ENCODE results near the gene CHST15. TPM values are rescaled to one million over a fixed set of nuclear protein-coding genes. Genes with fewer than 3 reads are reported as not detected.
A peak's percentile ranks its signal among the peaks of the same experiment; 100 is the strongest.

CHST15 gene
- total and polyA plus RNA-seq, 2 of the 8 experiments (the other 6 are each of a cell fraction or from before 2014, with no cell fraction given), result 8.8 to 9.1 TPM

DNA sequence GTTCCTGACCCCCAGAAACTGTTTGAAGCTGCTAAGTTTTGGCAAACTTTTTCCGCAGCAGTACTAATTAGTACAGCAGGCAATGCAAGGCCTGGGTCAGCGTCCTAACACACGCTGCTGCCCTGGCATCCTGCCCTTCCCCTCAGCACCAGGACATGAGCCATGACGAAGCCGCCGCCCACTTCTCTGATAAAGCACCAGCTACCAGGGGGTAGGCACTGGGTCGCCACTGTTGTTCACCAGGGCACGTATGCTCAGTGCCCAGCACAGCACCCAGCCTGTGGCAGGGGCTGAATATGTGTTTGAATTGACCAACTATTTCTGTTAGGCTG lies 59.5 kb downstream of the CHST15 start:
- CTCF ChIA-PET (ENCODE audit: partially characterized antibody), result interaction anchor here (0.8 to 1.7 kb wide), 3 partner anchors 18 to 184 kb away, joined by 3 to 5 read pairs (median 4); no protein-coding TSS in a partner anchor
- no peaks in the 10 kb centered on the region for H3K23me2 ChIP-seq (ENCODE audit: low read depth, low read length)
- H3K14ac ChIP-seq (ENCODE audit: insufficient read length), result no peak overlapping the region
- H3K23ac ChIP-seq (ENCODE audit: insufficient read length), result no peak overlapping the region
- H3K9me3 ChIP-seq (ENCODE audit: insufficient read depth in 2 of 2, low read depth in 1 of 2, low read length in 1 of 2), result no peaks in the 10 kb centered on the region
- H3K4me1 ChIP-seq (replicated peaks in 1 of 4; ENCODE audit: control insufficient read depth in 3 of 4, insufficient read depth in 4 of 4, low read length in 3 of 4), result peaks cover 4 to 21% (median 13%) of the 10 kb centered on the region in 4 experiments
- H2BK15ac ChIP-seq (ENCODE audit: low read length), result peak overlapping the region; percentile 4; the same call in 1 of the 2 replicates
- DNase-seq (ENCODE audit: low read depth in 1 of 2, low spot score in 2 of 2) (no peak), FAIRE-seq (no peak)
- H4K8ac ChIP-seq (ENCODE audit: extremely low read depth, insufficient read depth, low read length), result no peak overlapping the region
- 0 out of 7 replicates have a peak, but pooled peaks cover 0 to 2% (median 0%) of the 10 kb centered on the region in 4 experiments for H3K27me3 ChIP-seq (replicated peaks in 1 of 4; ENCODE audit: control insufficient read depth in 3 of 4, extremely low read depth in 1 of 4, insufficient read depth in 3 of 4, low read length in 3 of 4)
- no peak overlapping the region for H4K91ac ChIP-seq (replicated peaks; ENCODE audit: insufficient read length, low read length)
- H3K56ac ChIP-seq (replicated peaks; ENCODE audit: insufficient read length, low read depth, low read length), result no peak overlapping the region
- H3K4me3 ChIP-seq (ENCODE audit: extremely low read depth in 1 of 4, insufficient read depth in 2 of 4, low read depth in 3 of 4, low read length in 4 of 4), result no peak overlapping the region
- H4K20me1 ChIP-seq (replicated peaks in 1 of 2; ENCODE audit: control insufficient read depth in 1 of 2, insufficient read depth in 2 of 2, low read length in 2 of 2), result no peaks in the 10 kb centered on the region
- POLR2A ChIA-PET (ENCODE audit: partially characterized antibody), result interaction anchor here (0.8 kb wide), 1 partner anchor 13 kb away, joined by 3 read pairs; no protein-coding TSS in a partner anchor
- H3K4me2 ChIP-seq (ENCODE audit: insufficient read depth in 1 of 2, low read depth in 2 of 2, low read length in 2 of 2), result no peak overlapping the region
- H3K79me1 ChIP-seq (ENCODE audit: low read depth, low read length), result no peaks in the 10 kb centered on the region
- TF ChIP-seq GABPA (IDR thresholded peaks at IDR 0.05; ENCODE audit: borderline replicate concordance, insufficient read depth, low read length), result no peak
- no peak for TF ChIP-seq ZNF274 (IDR thresholded peaks at IDR 0.05; ENCODE audit: borderline replicate concordance, extremely low read depth, low read length)
- TF ChIP-seq KDM4A (IDR thresholded peaks at IDR 0.05; ENCODE audit: low read depth, low read length, severe bottlenecking), result no peak
- TF ChIP-seq SP4 (IDR thresholded peaks at IDR 0.05; ENCODE audit: low read length), result no peak
- TF ChIP-seq TCF12 (IDR thresholded peaks at IDR 0.05; ENCODE audit: low read depth, low read length), result no peak
- TF ChIP-seq CBX8 (IDR thresholded peaks at IDR 0.05; ENCODE audit: borderline replicate concordance, low read depth, low read length), result no peak
- TF ChIP-seq, protein P1, sequence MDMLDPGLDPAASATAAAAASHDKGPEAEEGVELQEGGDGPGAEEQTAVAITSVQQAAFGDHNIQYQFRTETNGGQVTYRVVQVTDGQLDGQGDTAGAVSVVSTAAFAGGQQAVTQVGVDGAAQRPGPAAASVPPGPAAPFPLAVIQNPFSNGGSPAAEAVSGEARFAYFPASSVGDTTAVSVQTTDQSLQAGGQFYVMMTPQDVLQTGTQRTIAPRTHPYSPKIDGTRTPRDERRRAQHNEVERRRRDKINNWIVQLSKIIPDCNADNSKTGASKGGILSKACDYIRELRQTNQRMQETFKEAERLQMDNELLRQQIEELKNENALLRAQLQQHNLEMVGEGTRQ (IDR thresholded peaks at IDR 0.05; ENCODE audit: low read length), result no peak
- TF ChIP-seq SP1 (IDR thresholded peaks at IDR 0.05; ENCODE audit: low read depth, low read length), result no peak
- TF ChIP-seq CREB1 (IDR thresholded peaks at IDR 0.05), result no peak
- TF ChIP-seq MAFK (IDR thresholded peaks at IDR 0.05; ENCODE audit: low read depth, low read length), result no peak
- TF ChIP-seq, protein P2, sequence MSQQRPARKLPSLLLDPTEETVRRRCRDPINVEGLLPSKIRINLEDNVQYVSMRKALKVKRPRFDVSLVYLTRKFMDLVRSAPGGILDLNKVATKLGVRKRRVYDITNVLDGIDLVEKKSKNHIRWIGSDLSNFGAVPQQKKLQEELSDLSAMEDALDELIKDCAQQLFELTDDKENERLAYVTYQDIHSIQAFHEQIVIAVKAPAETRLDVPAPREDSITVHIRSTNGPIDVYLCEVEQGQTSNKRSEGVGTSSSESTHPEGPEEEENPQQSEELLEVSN (IDR thresholded peaks at IDR 0.05), result no peak
- TF ChIP-seq ASH2L (IDR thresholded peaks at IDR 0.05; ENCODE audit: low read length), result no peak
- H4K5ac ChIP-seq (ENCODE audit: insufficient read length, low read depth, low read length), result no peak overlapping the region
- no peaks in the 10 kb centered on the region for H3K36me3 ChIP-seq (ENCODE audit: control insufficient read depth in 2 of 4, insufficient read depth in 4 of 4, low read length in 3 of 4)
- no peak overlapping the region for H3K4ac ChIP-seq (replicated peaks; ENCODE audit: insufficient read length, low read depth, low read length)
- H2BK12ac ChIP-seq (ENCODE audit: low read depth, low read length), result no peak overlapping the region
- no peak overlapping the region for H2AFZ ChIP-seq (ENCODE audit: low read length)
- no peak overlapping the region for H2BK120ac ChIP-seq (replicated peaks; ENCODE audit: low read depth, low read length)
- no peak overlapping the region for H3K27ac ChIP-seq (ENCODE audit: low read depth, low read length)
- no peak overlapping the region for H2BK5ac ChIP-seq (ENCODE audit: low read depth, low read length)
- no peak overlapping the region for H3K9ac ChIP-seq (replicated peaks in 1 of 4; ENCODE audit: extremely low read depth in 1 of 4, low read depth in 3 of 4, low read length in 3 of 4)
- no peak overlapping the region for H3K18ac ChIP-seq (ENCODE audit: extremely low read depth, low read length)
- no peak overlapping the region; the same call in 1 of the 2 replicates for H2AK5ac ChIP-seq (ENCODE audit: low read depth, low read length)
- H2BK20ac ChIP-seq (ENCODE audit: low read length), result no peak overlapping the region; the same call in 1 of the 2 replicates
- H3K79me2 ChIP-seq (ENCODE audit: control insufficient read depth in 1 of 2, insufficient read depth in 2 of 2, low read length in 2 of 2), result no peaks in the 10 kb centered on the region
- 84% methylated on average over 8 of the region's 8 CpGs; no CpG with 5 or more reads in 1 of the 2 experiments for WGBS, 2 experiments (ENCODE audit: extremely low coverage in 1 of 2, insufficient coverage in 1 of 2, insufficient read length in 1 of 2, insufficient replicate concordance in 2 of 2, low coverage in 1 of 2, low lambda C conversion rate in 2 of 2, missing lambda C conversion rate in 1 of 2)
